SHP77 (cell line): ENCODE results near the gene SLC22A4.

ENCODE experiments used
- DNase-seq, 2 experiments: peaks; one replicate each; lab custom pipeline; 2025; lab: John Stamatoyannopoulos, UW

SLC22A4 gene

GRCh38 chr5:132376694-132377641 is 82.8 kb downstream of the SLC22A4 start:
- no peak for DNase-seq

- DNase-seq: no peak
Observed at GRCh38 chr5:132377738-132378137, 83.5 kb downstream of the SLC22A4 start.

- no peak for DNase-seq
Observed at GRCh38 chr5:132378580-132378979, 84.4 kb downstream of the SLC22A4 start.

- no peak for DNase-seq
Observed at GRCh38 chr5:132380047-132380446, 85.9 kb downstream of the SLC22A4 start.

- no peak for DNase-seq
Observed at GRCh38 chr5:132380741-132381140, 86.5 kb downstream of the SLC22A4 start.

- DNase-seq: no peak
Observed at GRCh38 chr5:132381614-132382013, 87.4 kb downstream of the SLC22A4 start.

- DNase-seq: no peak
Observed at GRCh38 chr5:132383261-132383660, 89.1 kb downstream of the SLC22A4 start.

GRCh38 chr5:132383984-132384383 is 89.8 kb downstream of the SLC22A4 start:
- DNase-seq: no peak

- DNase-seq: no peak
Observed at GRCh38 chr5:132384506-132385050, 90.4 kb downstream of the SLC22A4 start.

GRCh38 chr5:132385326-132386105 is 91.3 kb downstream of the SLC22A4 start:
- peak; percentile 21 to 55 for DNase-seq

- DNase-seq: peak; percentile 24 to 54
Observed at GRCh38 chr5:132386644-132387286, 92.6 kb downstream of the SLC22A4 start.

- DNase-seq: no peak
Observed at GRCh38 chr5:132387640-132388117, 93.5 kb downstream of the SLC22A4 start.

GRCh38 chr5:132388244-132389050 is 94.3 kb downstream of the SLC22A4 start:
- DNase-seq: no peak

GRCh38 chr5:132389051-132389331 is 94.8 kb downstream of the SLC22A4 start:
- no peak for DNase-seq

- DNase-seq: no peak
Observed at GRCh38 chr5:132389585-132390286, 95.5 kb downstream of the SLC22A4 start.

GRCh38 chr5:132391247-132391646 is 97.1 kb downstream of the SLC22A4 start:
- no peak for DNase-seq

- DNase-seq: no peak
Observed at GRCh38 chr5:132391870-132392269, 97.7 kb downstream of the SLC22A4 start.

- no peak for DNase-seq
Observed at GRCh38 chr5:132392411-132392810, 98.2 kb downstream of the SLC22A4 start.

- DNase-seq: no peak
Observed at GRCh38 chr5:132392978-132393825, 99.0 kb downstream of the SLC22A4 start.
